ENCODE measurements around the gene GCM1. TPM values are rescaled to one million over a fixed set of nuclear protein-coding genes. Genes with fewer than 3 reads are reported as not detected.

The GCM1 gene
- total RNA-seq, 3 donors from 2014 or later, result 0.08 to 0.11 TPM; not detected in 1

DNA sequence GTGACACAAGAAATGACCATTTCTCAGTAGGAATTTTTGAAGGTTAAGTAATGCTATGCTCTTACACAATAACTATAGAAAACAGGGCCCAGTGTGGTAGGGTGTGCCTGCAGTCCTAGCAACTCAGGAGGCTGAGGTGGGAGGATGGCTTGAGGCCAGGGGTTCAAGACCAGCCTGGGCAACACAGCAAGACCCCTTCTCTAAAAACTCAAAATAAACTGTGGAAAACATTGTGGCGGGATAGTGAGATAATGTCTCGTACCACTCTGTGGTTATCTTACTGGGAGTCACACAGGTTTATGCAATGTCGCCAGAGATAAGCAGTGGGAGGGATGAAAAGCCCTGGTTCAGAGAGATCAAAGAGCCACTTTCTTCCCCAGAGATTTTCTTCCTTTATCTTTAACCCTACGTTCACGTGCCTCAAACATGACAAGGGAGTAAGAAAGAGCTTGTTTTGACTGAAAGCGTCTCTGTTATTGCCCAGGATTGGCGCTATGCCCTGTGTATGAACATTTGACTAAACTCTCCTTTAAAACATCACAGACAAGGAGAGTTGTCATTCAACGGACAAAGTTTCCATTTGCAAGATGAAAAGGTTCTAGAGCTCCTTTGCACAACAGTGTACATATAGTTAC, 13.9 kb downstream of the GCM1 start:
- no peak for DNase-seq

DNA sequence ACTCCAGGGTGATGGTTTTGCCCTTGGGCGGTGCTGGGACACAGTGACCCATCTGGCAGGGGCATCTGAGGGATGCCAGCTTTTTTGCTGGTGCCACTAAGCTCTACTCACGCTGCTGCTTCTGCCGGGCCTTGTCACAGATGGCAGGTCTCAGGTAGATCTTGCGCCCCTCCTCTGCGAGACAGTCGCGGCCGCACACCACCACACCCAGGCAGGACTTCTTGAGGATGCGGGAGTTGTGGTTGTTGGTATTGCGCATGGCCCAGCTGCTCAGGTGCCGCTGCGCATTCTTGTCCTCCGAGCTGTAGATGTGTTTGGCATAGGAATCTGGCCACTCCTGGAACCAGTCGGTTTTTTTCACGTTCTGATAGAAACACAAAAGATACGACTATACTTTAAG, 14.7 kb downstream of the GCM1 start:
- Mint-ChIP-seq H3K4me3 (no peak overlapping the region), H3K4me1 (ENCODE audit: low read depth) (peaks cover 3% of the 10 kb centered on the region), H3K27me3 (ENCODE audit: low read depth) (peaks cover 3% of the 10 kb centered on the region), H3K9me3 (no peaks in the 10 kb centered on the region), H3K36me3 (ENCODE audit: insufficient read depth) (no peaks in the 10 kb centered on the region)
- no peak for ATAC-seq
- no peak for DNase-seq

More for the DNA sequence above, 13.9 kb downstream of the GCM1 start:
- no peak overlapping the region for H3K4me3 Mint-ChIP-seq
- peaks cover 3% of the 10 kb centered on the region for H3K4me1 Mint-ChIP-seq (ENCODE audit: low read depth)
- peak in 1 of 2 donors; percentile 10 for ATAC-seq
- H3K27me3 Mint-ChIP-seq (ENCODE audit: low read depth), result peaks cover 3% of the 10 kb centered on the region
- no peaks in the 10 kb centered on the region for H3K36me3 Mint-ChIP-seq (ENCODE audit: insufficient read depth)
- H3K9me3 Mint-ChIP-seq, result no peaks in the 10 kb centered on the region

DNA sequence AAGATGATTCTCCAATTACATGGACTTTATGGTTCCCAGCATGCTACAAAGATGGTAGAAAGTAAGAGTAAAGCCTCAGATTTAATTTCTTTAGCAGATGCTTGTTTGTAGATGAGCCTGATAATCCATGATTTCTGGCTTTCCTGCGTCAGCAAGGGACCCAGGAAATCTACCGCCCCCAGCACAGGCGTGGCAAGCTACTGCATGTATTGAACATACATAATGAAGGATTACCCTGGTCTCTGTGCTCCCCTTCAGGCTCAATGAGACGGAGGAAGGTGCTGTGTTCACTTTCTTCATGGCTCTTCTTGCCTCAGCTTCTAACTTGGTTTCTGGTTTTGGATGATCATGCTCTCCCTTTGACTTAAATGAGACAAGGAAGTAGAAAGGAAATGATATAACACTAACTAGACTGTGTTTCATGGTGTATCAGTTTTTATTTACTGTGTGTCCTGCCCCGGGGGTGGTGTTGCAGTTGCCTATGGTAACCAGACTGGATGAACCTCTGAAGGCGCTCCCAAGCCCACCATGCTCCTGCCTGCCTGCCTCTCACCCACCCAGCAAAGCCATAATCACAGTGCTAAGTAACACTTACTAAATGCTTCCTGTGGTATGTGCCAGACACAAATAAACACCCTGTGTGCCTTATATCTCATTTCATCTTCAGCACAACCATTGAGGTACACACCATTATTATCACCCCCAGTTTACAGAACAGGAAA, 17.9 kb downstream of the GCM1 start:
- DNase-seq (no peak), ATAC-seq (no peak)
- Mint-ChIP-seq H3K36me3 (ENCODE audit: insufficient read depth) (no peaks in the 10 kb centered on the region), H3K9me3 (no peaks in the 10 kb centered on the region), H3K4me3 (no peak overlapping the region), H3K27me3 (ENCODE audit: low read depth) (peaks cover 13% of the 10 kb centered on the region), H3K4me1 (ENCODE audit: low read depth) (peaks cover 3% of the 10 kb centered on the region)

DNA sequence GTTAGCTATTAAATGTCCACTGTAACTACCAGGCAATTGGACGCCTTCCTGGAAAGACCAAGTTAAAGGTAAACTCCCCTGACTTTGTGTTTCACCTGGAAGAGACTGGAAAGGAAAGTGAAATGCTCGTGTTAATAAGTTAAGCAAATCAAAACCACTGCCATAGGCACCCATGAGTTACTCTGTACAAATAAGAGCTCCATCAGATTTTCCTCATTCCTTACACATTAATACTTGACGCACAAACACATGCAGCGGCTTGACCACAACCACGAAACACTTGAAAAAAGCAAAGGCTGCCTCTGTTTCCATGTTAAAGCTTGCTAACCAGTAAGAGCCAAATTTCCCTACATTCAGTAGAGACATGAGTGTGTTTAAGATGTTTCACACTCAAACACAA, 19.8 kb downstream of the GCM1 start:
- H3K9me3 Mint-ChIP-seq, result no peaks in the 10 kb centered on the region
- DNase-seq (no peak), ATAC-seq (no peak)
- H3K36me3 Mint-ChIP-seq (ENCODE audit: insufficient read depth), result no peaks in the 10 kb centered on the region
- no peak overlapping the region for H3K4me3 Mint-ChIP-seq
- peaks cover 17% of the 10 kb centered on the region for H3K27me3 Mint-ChIP-seq (ENCODE audit: low read depth)
- H3K4me1 Mint-ChIP-seq (ENCODE audit: low read depth), result no peaks in the 10 kb centered on the region

DNA sequence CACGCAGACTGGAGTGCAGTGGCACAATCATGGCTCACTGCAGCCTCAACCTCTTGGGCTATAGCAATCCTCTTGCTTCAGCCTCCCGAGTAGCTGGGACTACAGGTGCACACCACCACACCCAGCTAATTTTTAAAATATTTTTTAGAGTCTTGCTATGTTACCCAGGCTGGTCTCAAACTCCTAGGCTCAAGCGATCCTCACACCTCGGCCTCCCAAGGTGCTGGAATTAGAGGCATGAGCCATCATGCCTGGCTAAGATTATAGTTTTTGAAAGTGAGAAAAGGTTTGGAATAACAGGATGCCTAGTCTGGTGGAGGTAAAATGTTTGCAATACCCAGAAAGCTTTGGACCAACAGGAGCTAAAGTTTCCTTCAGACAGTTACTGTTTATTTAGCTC, 23.4 kb downstream of the GCM1 start:
- no peaks in the 10 kb centered on the region for H3K9me3 Mint-ChIP-seq
- no peaks in the 10 kb centered on the region for H3K36me3 Mint-ChIP-seq (ENCODE audit: insufficient read depth)
- DNase-seq (no peak), ATAC-seq (no peak)
- no peak overlapping the region for H3K4me3 Mint-ChIP-seq
- peaks cover 19% of the 10 kb centered on the region for H3K27me3 Mint-ChIP-seq (ENCODE audit: low read depth)
- H3K4me1 Mint-ChIP-seq (ENCODE audit: low read depth), result no peaks in the 10 kb centered on the region

DNA sequence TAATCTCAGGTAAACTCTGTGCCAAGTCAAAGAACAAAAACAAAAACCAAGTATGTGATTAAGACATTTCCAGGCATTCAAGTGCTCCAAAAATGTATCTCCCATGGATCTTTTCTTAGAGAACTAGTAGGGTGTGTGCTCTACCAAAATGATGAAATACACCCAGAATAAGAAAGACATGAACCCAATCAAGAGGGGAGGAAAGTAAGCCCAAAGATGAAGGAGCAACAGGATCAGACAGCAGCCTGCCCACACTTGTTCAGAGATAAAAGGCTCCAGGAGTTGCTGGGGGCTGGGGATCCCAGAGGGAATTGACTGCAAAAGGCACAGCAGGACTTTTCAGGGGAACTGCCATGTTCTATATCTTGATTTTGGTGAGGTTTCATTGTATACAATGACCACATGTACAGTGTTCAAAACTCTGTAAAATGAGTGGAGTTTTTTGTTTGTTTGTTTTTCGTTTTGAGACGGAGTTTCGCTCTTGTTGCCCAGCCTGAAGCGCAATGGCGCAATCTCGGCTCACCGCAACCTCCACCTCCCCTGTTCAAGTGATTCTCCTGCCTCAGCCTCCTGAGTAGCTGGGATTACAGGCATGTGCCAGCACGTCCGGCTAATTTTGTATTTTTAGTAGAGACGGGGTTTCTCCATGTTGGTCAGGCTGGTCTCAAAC, 24.4 kb downstream of the GCM1 start:
- H3K4me1 Mint-ChIP-seq (ENCODE audit: low read depth), result no peaks in the 10 kb centered on the region
- H3K27me3 Mint-ChIP-seq (ENCODE audit: low read depth), result peaks cover 19% of the 10 kb centered on the region
- ATAC-seq (no peak), DNase-seq (no peak)
- no peak overlapping the region for H3K4me3 Mint-ChIP-seq
- no peaks in the 10 kb centered on the region for H3K9me3 Mint-ChIP-seq
- no peaks in the 10 kb centered on the region for H3K36me3 Mint-ChIP-seq (ENCODE audit: insufficient read depth)

DNA sequence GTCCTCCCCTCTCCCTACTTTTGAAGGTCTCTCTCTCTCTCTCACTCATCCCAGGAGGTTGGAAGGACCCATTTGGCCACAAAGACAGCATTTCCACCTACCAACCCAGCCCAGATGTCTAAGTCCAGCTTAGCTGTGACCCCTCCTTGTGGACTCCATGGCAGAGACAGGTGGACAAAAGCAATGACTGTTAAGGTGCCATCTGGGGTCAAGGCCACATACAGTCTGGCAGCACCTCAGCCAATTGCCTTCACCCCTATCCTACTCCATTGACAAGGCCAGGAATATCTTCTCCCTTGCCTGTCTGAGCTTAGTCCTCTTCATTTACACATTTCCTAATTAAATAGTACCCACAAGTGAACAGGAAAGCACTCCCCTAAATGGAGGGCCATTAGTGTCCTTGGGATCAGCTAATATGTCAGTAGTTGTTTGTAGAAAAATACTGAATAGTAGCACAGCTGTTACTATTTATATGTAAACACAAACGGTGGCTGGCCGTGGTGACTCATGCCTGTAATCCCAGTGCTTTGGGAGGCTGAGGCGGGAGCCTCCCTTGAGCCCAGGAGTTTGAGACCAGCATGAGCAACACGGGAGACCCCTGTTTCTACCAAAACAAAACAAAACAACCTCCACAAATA, 28.8 kb downstream of the GCM1 start:
- DNase-seq, result no peak
- no peaks in the 10 kb centered on the region for H3K4me1 Mint-ChIP-seq (ENCODE audit: low read depth)
- H3K27me3 Mint-ChIP-seq (ENCODE audit: low read depth), result peaks cover 7% of the 10 kb centered on the region
- no peak for ATAC-seq
- peaks cover 7% of the 10 kb centered on the region for H3K9me3 Mint-ChIP-seq
- no peak overlapping the region for H3K4me3 Mint-ChIP-seq
- no peaks in the 10 kb centered on the region for H3K36me3 Mint-ChIP-seq (ENCODE audit: insufficient read depth)

DNA sequence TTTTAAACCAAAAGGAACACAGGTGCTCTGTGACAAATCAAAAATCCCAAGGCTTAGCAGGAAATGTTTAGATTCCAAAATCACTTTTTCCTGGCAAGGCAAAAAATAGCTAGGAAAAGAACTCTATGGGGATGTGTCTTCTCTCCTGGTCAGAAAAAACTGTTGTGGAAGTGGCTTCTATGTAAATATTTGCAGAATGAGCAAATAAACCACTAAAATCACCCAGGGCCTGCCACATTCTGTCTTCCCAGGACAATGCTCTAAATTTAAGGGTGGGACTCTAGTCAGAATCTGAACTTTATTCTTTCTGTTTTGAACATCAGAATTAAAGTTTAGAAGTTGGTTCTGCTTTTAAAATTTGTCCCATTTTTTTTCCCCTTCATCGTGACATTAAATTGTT, 29.3 kb downstream of the GCM1 start:
- H3K36me3 Mint-ChIP-seq (ENCODE audit: insufficient read depth), result no peaks in the 10 kb centered on the region
- no peaks in the 10 kb centered on the region for H3K4me1 Mint-ChIP-seq (ENCODE audit: low read depth)
- no peak for DNase-seq
- peaks cover 2% of the 10 kb centered on the region for H3K27me3 Mint-ChIP-seq (ENCODE audit: low read depth)
- ATAC-seq, result no peak
- H3K9me3 Mint-ChIP-seq, result peaks cover 7% of the 10 kb centered on the region
- no peak overlapping the region for H3K4me3 Mint-ChIP-seq

DNA sequence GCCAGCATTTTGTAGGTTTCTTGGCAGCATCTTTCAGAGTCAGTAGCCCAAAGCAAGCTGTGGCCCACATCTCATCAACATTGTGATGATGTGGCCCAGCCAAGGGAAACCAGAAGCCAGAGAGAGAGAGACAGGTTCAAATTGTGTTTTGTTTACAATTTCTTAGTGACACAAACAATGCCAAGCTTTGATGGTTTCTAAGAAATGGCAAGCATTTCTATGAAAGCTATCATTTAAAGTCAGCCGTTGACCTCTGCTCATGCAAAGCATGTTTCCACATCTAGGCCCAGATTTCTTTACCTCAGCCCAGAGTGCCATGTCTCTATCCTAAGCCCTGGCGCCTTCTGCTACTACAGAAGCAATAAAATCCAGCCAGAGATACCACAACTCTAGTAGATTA, 32.9 kb downstream of the GCM1 start:
- Mint-ChIP-seq H3K4me3 (no peak overlapping the region), H3K27me3 (ENCODE audit: low read depth) (no peaks in the 10 kb centered on the region), H3K4me1 (ENCODE audit: low read depth) (peaks cover 10% of the 10 kb centered on the region), H3K9me3 (peaks cover 7% of the 10 kb centered on the region), H3K36me3 (ENCODE audit: insufficient read depth) (no peaks in the 10 kb centered on the region)
- no peak for DNase-seq
- no peak for ATAC-seq

DNA sequence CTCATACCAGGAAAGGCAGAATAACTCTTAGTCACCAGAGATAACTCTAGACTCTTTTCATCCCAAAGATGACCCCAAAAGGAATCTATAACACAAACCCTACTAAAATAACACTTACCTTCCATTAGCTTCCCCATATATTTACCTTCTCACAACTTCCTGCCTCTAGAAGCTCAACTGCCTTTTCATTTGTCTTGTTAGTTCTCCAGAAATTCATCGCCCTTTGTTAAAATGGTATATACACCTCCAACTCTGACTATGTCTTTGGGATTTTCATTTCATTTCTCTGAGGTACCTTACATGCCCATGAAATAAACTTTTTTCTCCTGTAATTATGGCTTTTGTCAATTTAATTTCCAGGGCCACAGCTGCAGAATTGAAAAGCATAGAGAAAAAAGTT, 33.5 kb downstream of the GCM1 start:
- DNase-seq (no peak), ATAC-seq (no peak)
- Mint-ChIP-seq H3K4me3 (no peak overlapping the region), H3K9me3 (peaks cover 7% of the 10 kb centered on the region), H3K27me3 (ENCODE audit: low read depth) (no peaks in the 10 kb centered on the region), H3K4me1 (ENCODE audit: low read depth) (peaks cover 10% of the 10 kb centered on the region), H3K36me3 (ENCODE audit: insufficient read depth) (no peaks in the 10 kb centered on the region)

DNA sequence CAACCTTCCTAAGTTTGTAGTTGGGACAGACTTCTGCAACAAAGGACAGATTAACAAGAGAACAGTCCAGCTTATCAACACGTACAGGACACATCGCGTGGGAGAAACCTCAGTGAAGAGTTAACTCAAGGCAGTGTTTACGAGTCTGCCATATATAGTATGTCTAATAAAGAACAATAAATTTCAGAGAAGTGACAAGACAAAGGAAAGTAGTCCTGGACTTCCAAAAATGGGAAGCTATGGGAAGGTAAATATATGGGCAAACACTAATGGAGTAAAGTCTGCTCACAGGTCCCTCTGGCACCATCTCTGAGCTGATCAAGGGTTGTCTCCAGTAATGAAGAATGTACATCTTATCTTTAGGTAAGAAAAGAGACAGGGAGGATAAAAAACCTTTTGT, 34.9 kb downstream of the GCM1 start:
- Mint-ChIP-seq H3K9me3 (peaks cover 7% of the 10 kb centered on the region), H3K4me1 (ENCODE audit: low read depth) (peaks cover 10% of the 10 kb centered on the region), H3K27me3 (ENCODE audit: low read depth) (no peaks in the 10 kb centered on the region), H3K4me3 (no peak overlapping the region), H3K36me3 (ENCODE audit: insufficient read depth) (no peaks in the 10 kb centered on the region)
- no peak for DNase-seq
- no peak for ATAC-seq

DNA sequence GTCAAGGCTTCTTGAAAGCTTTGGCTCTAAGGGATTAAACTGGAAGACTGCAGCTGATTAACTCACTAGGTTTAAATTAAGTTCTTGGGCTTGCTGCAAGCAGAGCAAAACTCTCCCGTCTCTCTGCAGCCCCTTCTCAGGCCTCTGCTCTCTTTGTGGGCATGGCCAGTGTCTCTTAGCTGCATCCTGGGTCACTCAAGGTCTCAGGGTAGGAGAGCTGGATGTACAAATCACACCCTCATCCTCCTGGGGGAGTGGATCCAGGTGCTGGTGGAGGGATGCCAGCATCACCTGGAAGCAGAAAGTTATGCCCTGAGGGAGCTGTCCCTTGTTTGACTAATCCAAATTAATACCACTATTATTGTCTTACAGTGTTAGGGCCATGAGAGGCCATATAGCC, 35.8 kb downstream of the GCM1 start:
- ATAC-seq, result no peak
- Mint-ChIP-seq H3K27me3 (ENCODE audit: low read depth) (no peaks in the 10 kb centered on the region), H3K4me3 (no peak overlapping the region), H3K4me1 (ENCODE audit: low read depth) (peaks cover 10% of the 10 kb centered on the region), H3K9me3 (peaks cover 7% of the 10 kb centered on the region), H3K36me3 (ENCODE audit: insufficient read depth) (no peaks in the 10 kb centered on the region)
- DNase-seq, result no peak

DNA sequence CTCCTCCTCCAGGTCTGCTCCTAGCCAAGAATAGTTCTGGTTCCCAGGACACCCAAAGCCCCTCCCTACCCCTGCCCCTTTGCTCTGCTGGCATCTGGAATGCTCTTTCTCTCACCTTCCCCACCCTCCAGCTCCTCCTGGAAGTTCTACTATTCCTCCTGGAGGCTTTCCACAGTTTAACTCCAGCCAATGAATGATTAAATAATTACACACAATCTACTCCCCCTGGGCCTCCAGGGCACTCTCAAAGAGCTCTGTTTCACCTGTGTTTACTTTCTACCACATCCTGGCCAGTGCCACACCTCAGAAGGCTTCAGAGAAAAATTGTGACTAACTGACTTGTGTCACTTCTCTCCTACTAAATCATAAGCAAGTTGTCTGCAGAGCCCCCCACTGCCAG, 36.2 kb downstream of the GCM1 start:
- Mint-ChIP-seq H3K27me3 (ENCODE audit: low read depth) (no peaks in the 10 kb centered on the region), H3K36me3 (ENCODE audit: insufficient read depth) (no peaks in the 10 kb centered on the region), H3K4me3 (no peak overlapping the region), H3K4me1 (ENCODE audit: low read depth) (peaks cover 10% of the 10 kb centered on the region), H3K9me3 (peaks cover 7% of the 10 kb centered on the region)
- no peak for ATAC-seq
- DNase-seq, result no peak

DNA sequence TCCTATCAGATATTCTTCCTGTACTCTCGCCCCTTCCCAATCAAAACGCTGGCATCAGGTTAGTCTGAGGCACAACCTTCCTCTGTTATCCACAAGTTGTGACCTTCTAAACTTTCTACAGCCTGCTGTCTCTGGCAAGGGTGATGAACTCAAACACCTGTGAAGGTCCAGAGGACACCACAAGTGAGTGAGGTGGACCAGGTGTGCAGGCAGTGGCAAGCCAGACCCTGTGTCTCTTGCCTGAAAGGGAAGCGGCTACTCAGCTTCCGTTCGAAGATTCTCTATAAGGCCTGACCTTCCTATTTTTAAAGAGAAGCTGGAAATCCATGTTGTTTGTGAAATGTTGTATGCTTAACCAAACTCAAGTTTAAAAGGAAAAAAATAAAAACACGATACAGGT, 36.8 kb downstream of the GCM1 start:
- H3K4me3 Mint-ChIP-seq, result no peak overlapping the region
- peaks cover 10% of the 10 kb centered on the region for H3K4me1 Mint-ChIP-seq (ENCODE audit: low read depth)
- ATAC-seq (no peak), DNase-seq (no peak)
- no peaks in the 10 kb centered on the region for H3K27me3 Mint-ChIP-seq (ENCODE audit: low read depth)
- H3K9me3 Mint-ChIP-seq, result peaks cover 7% of the 10 kb centered on the region
- H3K36me3 Mint-ChIP-seq (ENCODE audit: insufficient read depth), result no peaks in the 10 kb centered on the region

Measured in activated T-cell treated with anti-CD3 and anti-CD28 coated beads, Interleukin-2, amount 50 U/mL, for 4 hours (primary cell).